ENCODE results near the gene STK4. TPM values are rescaled to one million over a fixed set of nuclear protein-coding genes. Genes with fewer than 3 reads are reported as not detected.
A peak's percentile ranks its signal among the peaks of the same experiment; 100 is the strongest.

STK4 gene
- total and polyA plus RNA-seq, 2 of the 8 experiments (the other 6 are each of a cell fraction or from before 2014, with no cell fraction given): 12.0 to 34.3 TPM

DNA sequence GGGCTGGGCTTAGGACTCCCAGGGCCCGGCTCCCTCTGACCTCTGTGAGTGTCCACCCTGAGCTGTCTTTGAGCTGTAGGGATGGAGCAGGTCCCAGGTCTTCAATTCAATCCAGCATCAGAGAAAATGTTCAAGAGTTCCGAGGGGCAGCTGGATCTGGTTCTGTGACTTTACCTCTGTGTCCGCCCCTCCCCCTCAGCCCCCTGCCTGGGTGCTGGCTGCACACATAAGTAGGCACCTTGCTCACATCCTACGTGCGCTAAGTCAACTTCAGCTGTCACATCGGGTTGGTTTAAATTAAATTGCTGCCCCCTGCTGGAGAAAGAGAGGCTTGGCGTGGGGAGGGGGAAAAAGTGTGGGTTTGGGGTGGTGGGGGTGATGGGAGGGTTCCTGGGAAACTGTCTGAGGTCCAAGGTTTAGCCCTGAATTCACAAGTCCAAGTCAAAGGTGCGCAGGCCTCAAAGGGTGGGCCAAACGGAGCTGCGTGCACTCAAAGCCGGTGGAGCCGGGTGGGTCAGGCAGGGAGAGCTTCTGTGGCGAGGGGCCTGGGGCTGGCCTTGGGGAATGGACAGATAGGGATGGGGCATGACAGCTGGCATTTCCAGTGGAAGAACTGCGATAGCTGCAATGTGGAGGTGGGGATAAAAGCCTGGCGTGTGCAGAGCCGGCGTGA, 145.6 kb downstream of the STK4 start:
- ChIA-PET POLR2A (ENCODE audit: partially characterized antibody) (interaction anchor here (1.4 to 3.9 kb wide), 2 partner anchors 11 to 19 kb away, joined by 4 to 18 read pairs; partner anchors contain the start of gene KCNS1), CTCF (ENCODE audit: partially characterized antibody) (interaction anchor here (0.5 to 13.8 kb wide), 35 partner anchors 8 to 433 kb away, joined by 3 to 210 read pairs (median 4); partner anchors contain the start of genes KCNS1, RBPJL, TOMM34 and WFDC12)
- peak overlapping the region in 1 of 2 experiments; percentile 40; a peak in 1 of 4 replicates for H3K4me2 ChIP-seq (ENCODE audit: insufficient read depth in 1 of 2, low read depth in 2 of 2, low read length in 2 of 2)
- H3K4me3 ChIP-seq (ENCODE audit: extremely low read depth in 1 of 4, insufficient read depth in 2 of 4, low read depth in 3 of 4, low read length in 4 of 4): no peak overlapping the region; a peak in 2 of 8 replicates
- FAIRE-seq: no peak
- H3K23ac ChIP-seq (ENCODE audit: insufficient read length): no peak overlapping the region
- H3K36me3 ChIP-seq (ENCODE audit: control insufficient read depth in 2 of 4, insufficient read depth in 4 of 4, low read length in 3 of 4): no peaks in the 10 kb centered on the region
- no peaks in the 10 kb centered on the region for H3K9me3 ChIP-seq (ENCODE audit: insufficient read depth in 2 of 2, low read depth in 1 of 2, low read length in 1 of 2)
- no peak overlapping the region for H3K14ac ChIP-seq (ENCODE audit: insufficient read length)
- H4K20me1 ChIP-seq (replicated peaks in 1 of 2; ENCODE audit: control insufficient read depth in 1 of 2, insufficient read depth in 2 of 2, low read length in 2 of 2): no peaks in the 10 kb centered on the region
- H3K79me1 ChIP-seq (ENCODE audit: low read depth, low read length): no peaks in the 10 kb centered on the region
- no peak overlapping the region for H4K91ac ChIP-seq (replicated peaks; ENCODE audit: insufficient read length, low read length)
- no peak overlapping the region for H3K18ac ChIP-seq (ENCODE audit: extremely low read depth, low read length)
- 60% methylated on average over 17 of the region's 17 CpGs; no CpG with 5 or more reads in 1 of the 2 experiments for WGBS, 2 experiments (ENCODE audit: extremely low coverage in 1 of 2, insufficient coverage in 1 of 2, insufficient read length in 1 of 2, insufficient replicate concordance in 2 of 2, low coverage in 1 of 2, low lambda C conversion rate in 2 of 2, missing lambda C conversion rate in 1 of 2)
- no peaks in the 10 kb centered on the region for H3K79me2 ChIP-seq (ENCODE audit: control insufficient read depth in 1 of 2, insufficient read depth in 2 of 2, low read length in 2 of 2)
- H3K27me3 ChIP-seq (replicated peaks in 1 of 4; ENCODE audit: control insufficient read depth in 3 of 4, extremely low read depth in 1 of 4, insufficient read depth in 3 of 4, low read length in 3 of 4): no peaks in the 10 kb centered on the region
- H3K4me1 ChIP-seq (replicated peaks in 1 of 4; ENCODE audit: control insufficient read depth in 3 of 4, insufficient read depth in 4 of 4, low read length in 3 of 4): peaks cover 0 to 7% (median 2%) of the 10 kb centered on the region in 4 experiments; a peak in 5 of 7 replicates
- peak in 1 of 2 experiments; percentile 75 for DNase-seq (ENCODE audit: low read depth in 1 of 2, low spot score in 2 of 2)
- no peak overlapping the region for H2BK12ac ChIP-seq (ENCODE audit: low read depth, low read length)
- H2BK120ac ChIP-seq (replicated peaks; ENCODE audit: low read depth, low read length): no peak overlapping the region
- no peak overlapping the region for H2BK5ac ChIP-seq (ENCODE audit: low read depth, low read length)
- H4K8ac ChIP-seq (ENCODE audit: extremely low read depth, insufficient read depth, low read length): no peak overlapping the region
- no peak overlapping the region for H2BK20ac ChIP-seq (ENCODE audit: low read length)
- H3K4ac ChIP-seq (replicated peaks; ENCODE audit: insufficient read length, low read depth, low read length): no peak overlapping the region
- TF ChIP-seq TEAD4 (IDR thresholded peaks at IDR 0.05; ENCODE audit: low read depth, low read length) (no peak), RAD21 (IDR thresholded peaks at IDR 0.05 in 1 of 2, conservative IDR thresholded peaks at IDR 0.05 in 1 of 2; ENCODE audit: low read depth in 2 of 2, low read length in 2 of 2) (peak; percentile 50 to 61), SIN3A (conservative IDR thresholded peaks at IDR 0.05 in 1 of 2, IDR thresholded peaks at IDR 0.05 in 1 of 2; ENCODE audit: low read depth in 1 of 2, low read length in 2 of 2) (peak in 1 of 2 experiments; percentile 33; a peak in 1 of 4 replicates), SRF (IDR thresholded peaks at IDR 0.05; ENCODE audit: low read depth, low read length) (no peak), ASH2L (IDR thresholded peaks at IDR 0.05; ENCODE audit: low read length) (peak; percentile 43), SUZ12 (IDR thresholded peaks at IDR 0.05; ENCODE audit: low read length) (no peak), TCF12 (IDR thresholded peaks at IDR 0.05; ENCODE audit: low read depth, low read length) (no peak)
- TF ChIP-seq, protein P1, sequence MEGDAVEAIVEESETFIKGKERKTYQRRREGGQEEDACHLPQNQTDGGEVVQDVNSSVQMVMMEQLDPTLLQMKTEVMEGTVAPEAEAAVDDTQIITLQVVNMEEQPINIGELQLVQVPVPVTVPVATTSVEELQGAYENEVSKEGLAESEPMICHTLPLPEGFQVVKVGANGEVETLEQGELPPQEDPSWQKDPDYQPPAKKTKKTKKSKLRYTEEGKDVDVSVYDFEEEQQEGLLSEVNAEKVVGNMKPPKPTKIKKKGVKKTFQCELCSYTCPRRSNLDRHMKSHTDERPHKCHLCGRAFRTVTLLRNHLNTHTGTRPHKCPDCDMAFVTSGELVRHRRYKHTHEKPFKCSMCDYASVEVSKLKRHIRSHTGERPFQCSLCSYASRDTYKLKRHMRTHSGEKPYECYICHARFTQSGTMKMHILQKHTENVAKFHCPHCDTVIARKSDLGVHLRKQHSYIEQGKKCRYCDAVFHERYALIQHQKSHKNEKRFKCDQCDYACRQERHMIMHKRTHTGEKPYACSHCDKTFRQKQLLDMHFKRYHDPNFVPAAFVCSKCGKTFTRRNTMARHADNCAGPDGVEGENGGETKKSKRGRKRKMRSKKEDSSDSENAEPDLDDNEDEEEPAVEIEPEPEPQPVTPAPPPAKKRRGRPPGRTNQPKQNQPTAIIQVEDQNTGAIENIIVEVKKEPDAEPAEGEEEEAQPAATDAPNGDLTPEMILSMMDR (IDR thresholded peaks at IDR 0.05; ENCODE audit: control extremely low read depth in 1 of 3, insufficient read depth in 1 of 3, low read depth in 1 of 3, low read length in 3 of 3): peak; percentile 63 to 69 (median 64)
- no peaks in the 10 kb centered on the region for H3K23me2 ChIP-seq (ENCODE audit: low read depth, low read length)
- H3K27ac ChIP-seq (ENCODE audit: low read depth, low read length): no peak overlapping the region
- H4K5ac ChIP-seq (ENCODE audit: insufficient read length, low read depth, low read length): no peak overlapping the region
- no peak overlapping the region for H3K56ac ChIP-seq (replicated peaks; ENCODE audit: insufficient read length, low read depth, low read length)
- H2BK15ac ChIP-seq (ENCODE audit: low read length): no peak overlapping the region
- H3K9ac ChIP-seq (replicated peaks in 1 of 4; ENCODE audit: extremely low read depth in 1 of 4, low read depth in 3 of 4, low read length in 3 of 4): no peak overlapping the region
- H2AK5ac ChIP-seq (ENCODE audit: low read depth, low read length): no peak overlapping the region
- 0 out of 2 replicates have a peak overlapping the region, but pooled peaks have one; percentile 41 for H2AFZ ChIP-seq (ENCODE audit: low read length)

All from H1 (cell line).